ENCODE data around the gene GYG1. TPM values are rescaled to one million over a fixed set of nuclear protein-coding genes. Genes with fewer than 3 reads are reported as not detected.

Gene GYG1
- total and polyA plus RNA-seq, 2 of the 4 experiments (the other 2 are of a cell fraction): 48.4 to 90.3 TPM

DNA sequence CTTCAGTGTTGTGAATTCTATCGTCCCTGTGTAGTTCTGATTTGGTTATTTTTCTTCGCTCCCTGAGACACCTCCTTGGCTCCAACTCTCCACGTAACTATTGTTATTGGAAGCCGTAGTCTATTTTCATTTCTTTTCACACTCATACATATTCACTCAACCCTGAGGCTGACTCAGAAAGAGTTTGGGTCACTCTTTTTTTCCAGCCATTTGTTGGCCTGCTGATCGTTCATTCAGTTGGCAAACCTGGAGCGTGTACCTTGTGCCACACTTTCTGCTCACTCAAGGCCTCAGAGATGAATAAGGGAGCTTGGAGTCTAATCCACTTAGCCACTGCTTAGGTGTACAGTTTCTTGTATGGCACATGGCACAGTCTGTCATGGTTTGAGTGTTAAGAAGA is 22.4 kb downstream of the GYG1 start:
- H4K20me1 ChIP-seq (ENCODE audit: insufficient read depth, low read length): peaks cover 6% of the 10 kb centered on the region; the same call in 1 of the 2 replicates
- peaks cover 23 to 58% of the 10 kb centered on the region in 2 experiments for H3K79me1 ChIP-seq (ENCODE audit: low read depth in 1 of 2, low read length in 2 of 2)
- peak overlapping the region; percentile 59 for H2BK20ac ChIP-seq (ENCODE audit: low read depth, low read length)
- peaks cover 17% of the 10 kb centered on the region for H3K36me3 ChIP-seq (ENCODE audit: control insufficient read depth, insufficient read depth, low read length)
- H3K27me3 ChIP-seq (ENCODE audit: control insufficient read depth, insufficient read depth, low read length): no peaks in the 10 kb centered on the region
- no peak overlapping the region for H3K4me3 ChIP-seq (ENCODE audit: insufficient read depth, low read depth, low read length)
- H4K91ac ChIP-seq (ENCODE audit: insufficient read depth, low read depth, low read length): peak overlapping the region; percentile 70
- DNase-seq (no peak), ATAC-seq (ENCODE audit: low read depth) (no peak)
- no CpG with 5 or more reads among the region's 6 CpGs for WGBS, 2 experiments (ENCODE audit: extremely low coverage in 2 of 2, insufficient read length in 1 of 2)
- H3K18ac ChIP-seq (ENCODE audit: low read depth, low read length): peak overlapping the region; percentile 55; the same call in 1 of the 2 replicates
- peak overlapping the region; percentile 71; the same call in 1 of the 3 replicates for H2BK15ac ChIP-seq (ENCODE audit: low read depth, low read length)
- H3K4me2 ChIP-seq (ENCODE audit: low read depth, low read length): no peak overlapping the region
- ChIA-PET CTCF (interaction anchor here (1.0 kb wide), 1 partner anchor 14 kb away, joined by 4 read pairs; no protein-coding TSS in a partner anchor), POLR2A (ENCODE audit: unreplicated experiment) (interaction anchor here (0.6 kb wide), 1 partner anchor 191 kb away, joined by 4 read pairs; no protein-coding TSS in a partner anchor)
- H2BK5ac ChIP-seq (ENCODE audit: low read depth, low read length, poor library complexity, severe bottlenecking): peak overlapping the region; percentile 51
- H3K9me3 ChIP-seq (ENCODE audit: control insufficient read depth, insufficient read depth, low read length): no peaks in the 10 kb centered on the region
- TF ChIP-seq CEBPB (IDR thresholded peaks at IDR 0.05; ENCODE audit: low read depth, low read length): no peak
- no peak for TF ChIP-seq CTCF (conservative IDR thresholded peaks at IDR 0.05; ENCODE audit: low read depth, low read length)
- TF ChIP-seq MXI1 (IDR thresholded peaks at IDR 0.05; ENCODE audit: borderline replicate concordance, low read depth, low read length): no peak
- no peak for TF ChIP-seq CHD1 (IDR thresholded peaks at IDR 0.05; ENCODE audit: low read depth, low read length)
- TF ChIP-seq NFE2L2 (IDR thresholded peaks at IDR 0.05; ENCODE audit: low read depth, low read length): no peak
- TF ChIP-seq SMC3 (IDR thresholded peaks at IDR 0.05; ENCODE audit: low read depth, low read length): no peak
- TF ChIP-seq FOS (IDR thresholded peaks at IDR 0.05; ENCODE audit: low read depth, low read length): no peak
- no peak for TF ChIP-seq RAD21 (IDR thresholded peaks at IDR 0.05; ENCODE audit: low read length)
- TF ChIP-seq MAZ (IDR thresholded peaks at IDR 0.05; ENCODE audit: borderline replicate concordance, low read depth, low read length): no peak
- TF ChIP-seq RCOR1 (IDR thresholded peaks at IDR 0.05; ENCODE audit: insufficient replicate concordance, low read length): no peak
- TF ChIP-seq, protein P1, sequence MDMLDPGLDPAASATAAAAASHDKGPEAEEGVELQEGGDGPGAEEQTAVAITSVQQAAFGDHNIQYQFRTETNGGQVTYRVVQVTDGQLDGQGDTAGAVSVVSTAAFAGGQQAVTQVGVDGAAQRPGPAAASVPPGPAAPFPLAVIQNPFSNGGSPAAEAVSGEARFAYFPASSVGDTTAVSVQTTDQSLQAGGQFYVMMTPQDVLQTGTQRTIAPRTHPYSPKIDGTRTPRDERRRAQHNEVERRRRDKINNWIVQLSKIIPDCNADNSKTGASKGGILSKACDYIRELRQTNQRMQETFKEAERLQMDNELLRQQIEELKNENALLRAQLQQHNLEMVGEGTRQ (IDR thresholded peaks at IDR 0.05; ENCODE audit: low read depth, low read length): no peak
- TF ChIP-seq RFX5 (IDR thresholded peaks at IDR 0.05; ENCODE audit: low read depth, low read length): no peak
- no peak for TF ChIP-seq BHLHE40 (IDR thresholded peaks at IDR 0.05; ENCODE audit: low read depth, low read length)
- TF ChIP-seq MAFK (IDR thresholded peaks at IDR 0.05; ENCODE audit: low read depth, low read length): no peak
- TF ChIP-seq POLR2A (IDR thresholded peaks at IDR 0.05; ENCODE audit: low read depth, low read length): no peak
- TF ChIP-seq, protein P2, sequence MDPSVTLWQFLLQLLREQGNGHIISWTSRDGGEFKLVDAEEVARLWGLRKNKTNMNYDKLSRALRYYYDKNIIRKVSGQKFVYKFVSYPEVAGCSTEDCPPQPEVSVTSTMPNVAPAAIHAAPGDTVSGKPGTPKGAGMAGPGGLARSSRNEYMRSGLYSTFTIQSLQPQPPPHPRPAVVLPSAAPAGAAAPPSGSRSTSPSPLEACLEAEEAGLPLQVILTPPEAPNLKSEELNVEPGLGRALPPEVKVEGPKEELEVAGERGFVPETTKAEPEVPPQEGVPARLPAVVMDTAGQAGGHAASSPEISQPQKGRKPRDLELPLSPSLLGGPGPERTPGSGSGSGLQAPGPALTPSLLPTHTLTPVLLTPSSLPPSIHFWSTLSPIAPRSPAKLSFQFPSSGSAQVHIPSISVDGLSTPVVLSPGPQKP (IDR thresholded peaks at IDR 0.05; ENCODE audit: borderline replicate concordance, low read depth, low read length): no peak
- peak overlapping the region; percentile 55; the same call in 1 of the 2 replicates for H2BK120ac ChIP-seq (ENCODE audit: low read depth, low read length)
- H2AK9ac ChIP-seq (replicated peaks; ENCODE audit: low read depth, low read length, poor library complexity): no peak overlapping the region
- intact Hi-C loops (cut with micrococcal nuclease) (no loop called here), dilution Hi-C loops (cut with HindIII; ENCODE audit: low sequenced_read_pairs, unreplicated experiment) (no loop called here), in situ Hi-C loops (cut with MboI; ENCODE audit: low sequenced_read_pairs) (no loop called here)
- H3K4me1 ChIP-seq (ENCODE audit: control insufficient read depth, insufficient read depth, low read length): peaks cover 43% of the 10 kb centered on the region
- H3K14ac ChIP-seq (replicated peaks; ENCODE audit: low read depth, low read length): peak overlapping the region; percentile 6
- BruUV-seq (replicated peaks): no TSS peak
- H3K56ac ChIP-seq (ENCODE audit: extremely low read depth, insufficient read depth, low read length): no peak overlapping the region
- H3K23ac ChIP-seq (ENCODE audit: low read depth, low read length): peak overlapping the region; percentile 60; the same call in 1 of the 2 replicates
- H4K5ac ChIP-seq (ENCODE audit: low read depth, low read length): peak overlapping the region; percentile 24
- peak overlapping the region; percentile 76 for H3K4ac ChIP-seq (ENCODE audit: low read depth, low read length)
- no peak overlapping the region for H2AFZ ChIP-seq (replicated peaks; ENCODE audit: low read length, poor library complexity)
- H4K8ac ChIP-seq (ENCODE audit: low read depth in 2 of 2, low read length in 2 of 2): peak overlapping the region; percentile 8 to 33; a peak in 2 of 4 replicates
- peaks cover 39% of the 10 kb centered on the region for H3K9me1 ChIP-seq (ENCODE audit: insufficient read depth, low read length)
- peak overlapping the region; percentile 83; the same call in 1 of the 2 replicates for H2AK5ac ChIP-seq (ENCODE audit: low read depth, low read length)
- no peak overlapping the region for H3K9ac ChIP-seq (ENCODE audit: low read depth, low read length)
- peak overlapping the region; percentile 18; the same call in 1 of the 2 replicates for H3K27ac ChIP-seq (ENCODE audit: insufficient read depth, low read length)
